SK-N-DZ (cell line): Measurements from ENCODE around the gene PLA2R1.
"Not testable (repeated sequence)": the region's sequence is repeated elsewhere in the genome, so short reads cannot be mapped to it uniquely, and the experiment has no call there.

Experiments used
- DNase-seq: peaks from one replicate; pipeline ENCODE4 v3.0.0-alpha.2; 2015; ENCODE audit warnings: low spot score

PLA2R1 gene

DNA sequence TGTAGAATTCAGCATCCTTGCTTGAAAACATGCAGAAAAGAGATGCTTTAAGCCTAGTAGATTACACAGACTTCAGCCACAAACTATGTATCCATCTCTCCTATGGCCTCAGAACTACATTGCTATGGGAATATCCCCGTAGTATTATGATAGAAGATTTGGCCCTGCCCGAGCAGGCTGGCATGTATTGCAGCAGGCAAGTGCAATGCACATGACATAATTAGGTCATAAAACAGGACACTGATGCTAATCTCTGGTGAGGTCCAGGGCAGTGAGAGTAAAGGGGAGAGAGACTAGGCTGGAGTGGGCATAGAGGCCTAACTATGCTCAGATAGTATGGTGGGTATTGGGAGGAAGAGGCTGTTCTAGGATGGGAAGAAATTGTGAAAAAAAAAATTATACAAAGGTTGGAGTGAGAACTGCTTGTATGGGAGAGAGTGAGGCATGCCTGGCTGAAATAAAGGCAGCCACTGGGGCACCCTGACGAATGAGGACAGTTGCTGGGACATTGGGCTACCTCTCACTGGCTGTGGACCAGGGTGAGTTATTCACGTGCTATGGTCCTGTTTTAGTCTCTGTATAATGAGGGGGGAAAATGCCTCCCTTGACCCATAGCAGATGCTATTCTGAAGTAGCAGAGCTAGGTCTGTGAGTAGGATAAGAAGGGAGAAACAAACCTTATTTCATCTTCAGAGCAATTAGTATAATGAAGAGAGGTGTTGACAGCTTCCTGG lies 1.6 kb upstream of the PLA2R1 start:
- DNase-seq: peak; percentile 82

DNA sequence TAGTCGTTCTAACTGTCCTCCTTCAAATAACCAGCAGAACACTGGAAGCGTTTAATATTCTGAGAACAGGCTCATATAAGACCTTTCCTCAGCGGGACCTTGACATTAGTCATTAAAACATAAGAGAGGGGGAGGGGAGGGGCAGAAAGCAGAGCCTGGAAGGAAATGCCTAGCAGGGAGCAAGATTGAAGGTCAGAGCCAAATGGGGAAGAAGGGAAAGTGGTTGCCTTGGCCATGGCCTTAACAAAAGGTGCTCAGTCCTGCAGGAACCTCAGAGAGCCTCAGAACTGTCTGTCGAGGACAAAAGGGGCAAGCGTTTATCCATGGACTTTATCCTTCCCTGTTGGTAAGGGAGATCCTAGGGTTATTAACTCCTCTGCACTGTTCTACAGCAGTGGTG lies 856 bp upstream of the PLA2R1 start:
- DNase-seq: no peak

DNA sequence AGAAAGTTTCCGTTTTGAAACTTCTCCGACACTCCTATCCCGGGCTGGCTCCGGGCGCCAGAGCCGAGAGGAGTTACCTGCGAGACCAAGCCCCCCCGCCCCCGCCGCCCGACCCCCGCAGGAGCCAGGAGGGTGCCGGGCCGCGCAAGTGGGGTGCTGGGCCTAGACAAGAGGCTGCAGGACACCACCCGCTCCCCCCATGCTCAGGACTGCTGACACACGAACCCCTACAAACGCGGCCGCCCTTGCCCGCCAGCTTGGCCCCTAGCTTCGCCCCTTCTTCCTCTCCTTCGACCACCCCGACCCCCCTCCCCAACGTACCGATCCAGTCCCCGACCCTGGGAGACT lies 497 bp downstream of the PLA2R1 start:
- DNase-seq: no peak

DNA sequence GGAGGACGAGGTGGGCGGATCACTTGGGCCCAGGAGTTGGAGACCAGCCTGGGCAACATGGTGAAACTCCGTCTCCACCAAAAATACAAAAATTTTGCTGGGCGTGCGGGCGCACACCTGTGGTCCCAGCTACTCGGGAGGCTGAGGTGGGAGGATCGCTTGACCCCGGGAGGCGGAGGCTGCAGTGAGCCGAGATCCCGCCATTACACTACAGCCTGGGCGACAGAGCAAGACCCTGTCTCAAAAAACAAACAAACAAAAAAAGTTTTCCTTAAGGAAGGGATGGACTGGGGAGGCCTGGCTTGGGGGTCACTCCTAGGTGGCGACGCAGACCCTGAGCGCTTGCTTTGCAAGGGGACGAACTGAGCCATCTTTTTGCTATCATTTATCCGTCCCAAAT lies 882 bp downstream of the PLA2R1 start:
- no peak for DNase-seq

DNA sequence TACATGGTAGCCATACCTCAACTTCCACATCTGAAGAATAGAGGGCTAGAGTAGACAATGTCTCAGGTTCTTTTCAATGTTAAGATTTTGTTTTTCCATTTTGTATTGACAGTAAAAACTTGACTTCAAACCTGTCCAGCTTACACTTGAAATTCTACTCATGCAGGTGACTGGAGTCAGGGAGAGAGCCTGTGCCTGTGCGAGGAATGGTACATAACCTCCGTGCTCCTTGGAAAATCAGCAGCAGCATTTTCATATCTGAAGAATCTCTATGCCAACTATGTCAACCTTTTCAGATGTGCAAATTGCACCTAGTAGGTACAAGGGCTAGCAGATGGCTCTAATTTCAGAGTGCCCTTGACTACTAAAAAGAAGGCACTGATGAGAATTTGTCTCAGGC lies 2.1 kb downstream of the PLA2R1 start:
- no peak for DNase-seq

DNA sequence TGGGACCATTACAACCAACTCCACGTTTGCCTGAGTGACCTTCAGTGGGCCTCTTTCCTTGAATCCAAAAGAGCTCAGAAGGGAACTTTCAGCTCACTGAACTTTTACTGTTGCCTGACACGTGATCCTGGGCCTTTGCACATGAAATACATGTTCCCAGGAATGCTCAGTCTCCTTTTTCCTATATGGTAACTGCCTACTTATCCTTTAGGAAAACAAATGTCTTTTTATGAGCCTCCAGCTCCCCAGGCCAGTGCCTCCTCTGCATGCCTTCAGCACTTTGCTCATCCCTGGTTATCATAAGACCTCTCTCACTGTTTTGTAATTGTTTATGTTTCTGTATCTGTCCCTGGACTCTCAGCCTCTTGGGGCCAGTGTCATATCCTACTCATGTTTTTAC lies 5.1 kb downstream of the PLA2R1 start:
- DNase-seq: no peak

DNA sequence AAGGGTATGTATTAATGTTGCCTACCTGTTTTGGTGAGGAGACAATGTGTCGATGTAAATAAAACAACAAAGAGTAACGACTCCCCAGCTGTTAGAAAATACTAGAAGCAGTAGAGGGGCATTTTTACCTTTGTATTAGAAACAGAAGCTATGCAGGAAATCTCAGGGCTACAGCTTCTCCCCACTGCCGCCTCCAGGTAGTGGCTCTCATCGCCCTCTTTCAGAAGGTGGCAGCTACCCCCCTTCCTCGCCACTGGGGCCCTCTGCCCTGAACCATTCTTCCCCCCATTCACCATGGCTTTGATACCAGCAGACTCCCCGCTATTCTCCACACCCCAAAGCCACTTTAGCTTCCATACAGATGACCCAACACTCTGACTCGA lies 6.7 kb downstream of the PLA2R1 start:
- DNase-seq: no peak

DNA sequence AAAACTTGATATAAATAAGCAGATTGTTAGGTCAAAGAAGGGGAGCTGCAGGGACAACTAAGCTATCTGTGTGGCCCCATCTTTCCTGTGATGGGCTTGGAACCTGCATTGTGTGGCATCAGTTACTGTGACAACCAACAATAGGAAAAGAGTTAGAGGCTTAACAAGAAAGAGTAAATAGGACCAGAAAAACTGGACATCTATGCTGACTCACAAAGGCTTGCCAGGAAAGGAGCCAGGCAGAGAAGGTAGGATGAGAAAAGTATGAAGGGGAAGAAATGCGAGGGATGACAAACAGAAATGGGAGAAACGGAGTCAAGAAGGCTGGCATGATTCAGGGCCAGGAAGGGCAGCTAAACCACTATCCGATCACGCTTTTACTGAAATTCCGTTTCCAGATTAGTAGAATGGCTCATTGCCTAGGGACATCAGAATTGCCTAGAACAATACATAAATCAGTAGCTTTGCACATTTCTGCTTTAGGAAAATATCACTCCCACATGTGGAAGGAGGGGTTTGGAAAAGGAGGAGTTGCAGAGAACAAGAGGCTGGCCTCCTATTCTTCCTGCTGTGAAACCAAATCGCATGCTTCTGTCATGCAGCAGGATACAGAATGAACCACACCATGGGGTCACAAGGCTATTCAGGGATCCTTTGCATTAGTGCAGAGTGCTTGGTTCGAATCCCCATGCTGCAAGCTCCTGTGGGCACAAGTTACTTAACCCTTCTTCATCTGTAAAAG lies 7.3 kb downstream of the PLA2R1 start:
- DNase-seq: no peak

DNA sequence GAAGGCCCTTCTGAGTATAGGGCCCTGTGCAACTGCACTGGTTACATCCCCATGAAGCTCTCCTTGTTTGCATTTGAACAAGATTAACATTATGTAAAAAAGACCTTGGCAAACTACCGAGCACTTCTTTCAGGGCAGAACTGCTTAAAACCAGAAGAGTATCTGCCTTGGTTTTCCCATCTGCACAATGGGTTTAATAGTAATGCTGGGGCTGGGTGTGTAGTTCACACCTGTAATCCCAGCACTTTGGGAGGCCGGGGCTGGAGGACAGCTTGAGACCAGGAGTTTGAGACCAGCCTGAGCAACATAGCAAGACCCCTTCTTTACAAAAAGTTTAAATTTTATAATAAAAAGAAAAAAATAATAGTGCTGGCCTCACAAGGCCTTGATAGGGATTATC lies 8.5 kb downstream of the PLA2R1 start:
- DNase-seq: no peak

DNA sequence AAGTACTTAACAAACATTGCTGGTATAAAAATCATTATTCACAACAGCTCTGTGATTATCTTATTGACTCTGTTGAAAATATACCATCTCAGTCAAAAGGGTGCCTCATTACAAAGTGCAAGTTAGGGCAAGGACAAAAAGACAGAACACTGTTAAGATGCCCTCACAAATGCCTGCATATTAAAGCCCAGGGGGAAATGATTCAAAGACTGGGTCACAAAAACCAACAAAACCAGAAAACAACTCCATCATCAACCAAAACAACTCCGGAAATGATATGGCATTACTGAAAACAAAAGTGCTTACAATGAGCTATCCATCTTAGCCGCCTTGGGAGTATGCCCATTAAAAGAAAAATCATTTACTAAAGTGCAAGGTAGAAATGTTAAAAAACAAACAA lies 9.9 kb downstream of the PLA2R1 start:
- no peak for DNase-seq

DNA sequence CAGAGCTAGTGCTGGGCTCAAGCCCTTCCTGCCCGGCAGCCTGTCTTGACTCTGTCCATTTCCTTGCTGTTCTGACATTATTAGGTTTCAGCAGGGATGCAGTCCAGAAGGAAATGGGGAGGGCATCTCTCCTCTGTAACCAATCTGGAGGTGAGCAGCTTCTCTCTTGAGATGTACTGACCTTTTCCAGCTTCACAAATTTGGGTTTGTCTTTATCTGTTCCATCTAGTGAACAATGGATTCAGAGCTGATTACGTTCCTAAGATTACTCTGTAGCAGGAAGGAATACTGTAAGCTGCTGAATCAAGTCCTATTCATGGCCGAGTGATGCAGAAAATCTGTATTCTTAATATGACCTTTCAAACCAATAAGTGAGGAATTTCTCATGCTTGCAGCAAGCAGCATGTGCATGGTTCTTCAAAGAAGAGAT lies 11.0 kb downstream of the PLA2R1 start:
- no peak for DNase-seq

DNA sequence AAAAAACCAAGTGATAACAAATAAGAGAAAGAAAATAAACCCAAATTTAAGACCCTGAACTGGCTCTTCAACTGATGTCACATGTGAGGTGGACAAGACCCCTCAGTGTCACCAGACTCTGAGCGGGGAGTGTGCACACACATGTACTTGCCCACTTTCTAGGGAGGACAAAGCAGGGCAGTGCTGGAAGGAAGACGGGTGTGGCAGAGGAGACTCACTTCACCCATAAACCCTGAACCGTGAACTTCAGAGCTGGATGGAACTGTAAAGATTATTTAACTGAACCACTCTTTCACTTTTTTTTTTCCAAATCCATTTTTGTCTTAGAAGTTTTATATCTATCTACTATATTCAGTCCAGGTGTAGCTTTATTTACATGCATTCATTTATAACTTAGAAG lies 12.3 kb downstream of the PLA2R1 start:
- no peak for DNase-seq

DNA sequence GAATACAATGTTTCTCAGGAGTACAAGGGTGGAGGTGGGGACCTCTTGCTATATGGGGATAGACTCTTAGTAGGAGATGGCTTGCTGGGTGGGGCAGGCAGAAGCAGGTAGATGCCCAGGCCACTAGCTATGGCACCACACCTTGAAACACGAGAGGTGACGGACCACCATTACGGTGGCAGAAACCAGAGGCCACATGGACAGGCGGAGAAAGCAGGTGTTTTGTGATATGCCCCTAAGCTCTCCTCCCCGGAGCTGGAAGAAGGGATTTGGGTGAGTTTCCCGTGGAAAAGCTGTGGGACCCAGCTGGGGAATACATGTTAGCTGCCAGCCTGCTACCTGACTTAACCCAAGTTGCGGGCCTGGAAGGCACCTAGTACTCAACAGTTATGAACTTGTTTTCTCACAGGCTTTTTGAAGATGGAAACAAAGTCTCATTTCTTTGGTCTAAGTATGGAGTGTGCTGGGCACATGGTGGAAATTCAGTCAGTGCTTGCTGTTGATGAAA lies 16.7 kb downstream of the PLA2R1 start:
- no peak for DNase-seq

DNA sequence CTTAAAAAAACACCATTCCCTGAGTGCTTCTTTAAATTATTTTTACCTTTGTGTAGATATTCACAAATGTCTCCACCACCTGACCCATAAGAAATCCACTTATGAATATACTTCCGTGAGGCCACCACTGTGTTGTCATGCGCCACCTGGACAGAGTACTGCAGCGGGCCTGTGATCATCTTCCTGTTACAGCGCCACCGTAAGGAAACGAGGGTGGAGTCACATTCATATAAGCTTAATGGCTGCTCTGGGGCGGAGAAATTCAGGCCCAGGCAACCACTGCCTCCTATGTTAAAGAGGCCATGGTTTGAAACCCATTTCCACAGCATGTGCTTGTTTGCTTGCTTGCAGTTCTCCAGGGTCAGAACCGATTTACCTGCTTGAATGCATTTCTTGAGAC lies 17.7 kb downstream of the PLA2R1 start:
- DNase-seq: no peak

DNA sequence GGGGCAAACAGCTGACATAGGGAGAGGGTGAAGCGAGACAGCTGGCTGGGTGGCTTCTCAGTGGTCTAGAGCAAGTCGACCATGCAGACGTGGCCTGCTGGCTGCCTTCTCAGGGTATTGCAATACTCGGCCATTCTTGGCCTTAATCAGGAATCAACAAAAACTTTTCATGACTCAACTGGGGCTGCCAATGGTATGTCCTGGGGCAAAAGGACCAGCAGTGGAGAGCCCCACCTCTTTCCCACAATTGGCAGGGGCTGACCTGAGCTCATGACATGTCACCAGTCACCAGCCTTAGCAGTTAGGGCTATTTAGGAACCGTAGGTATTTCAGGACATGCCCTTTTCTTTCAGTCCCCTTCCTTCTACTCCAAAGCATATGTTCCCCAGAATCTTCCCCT lies 19.1 kb downstream of the PLA2R1 start:
- DNase-seq: no peak

DNA sequence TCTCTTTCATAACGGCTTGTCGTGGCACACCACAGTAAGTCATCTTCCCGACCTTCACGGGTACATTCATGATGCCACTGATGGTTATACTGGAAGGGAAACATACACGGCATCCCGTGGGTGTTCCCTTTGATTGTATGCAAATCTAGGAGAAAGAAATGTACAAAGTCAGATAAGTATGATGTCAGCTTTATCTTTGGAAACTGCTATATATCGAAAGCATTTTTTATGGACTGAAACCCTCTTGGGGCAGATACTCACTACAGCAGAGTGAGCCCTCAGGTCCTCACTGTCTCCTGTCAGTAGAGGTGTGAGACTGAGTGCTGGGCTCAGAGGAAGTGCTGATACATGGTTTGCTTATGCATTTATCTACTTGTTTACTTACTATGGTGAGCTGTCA lies 20.4 kb downstream of the PLA2R1 start:
- DNase-seq: no peak

DNA sequence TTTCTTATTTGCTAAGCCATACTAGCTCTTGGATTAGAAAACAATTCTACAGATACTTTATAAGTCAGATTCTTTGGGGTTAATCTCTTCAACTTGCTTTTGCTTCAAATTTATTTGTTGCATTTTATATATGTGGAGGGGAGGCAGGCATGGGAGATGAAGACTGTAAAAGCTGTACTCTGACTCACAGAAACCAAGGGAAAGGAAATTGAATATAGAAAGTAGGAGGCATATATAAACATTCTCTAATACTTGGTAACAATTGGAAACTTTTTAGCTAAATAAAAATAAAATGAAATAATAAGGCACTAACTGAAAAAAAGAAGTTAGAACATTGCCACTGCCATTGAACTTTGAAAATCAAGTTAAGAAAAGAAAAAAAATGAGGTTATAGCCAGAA lies 21.3 kb downstream of the PLA2R1 start:
- no peak for DNase-seq

DNA sequence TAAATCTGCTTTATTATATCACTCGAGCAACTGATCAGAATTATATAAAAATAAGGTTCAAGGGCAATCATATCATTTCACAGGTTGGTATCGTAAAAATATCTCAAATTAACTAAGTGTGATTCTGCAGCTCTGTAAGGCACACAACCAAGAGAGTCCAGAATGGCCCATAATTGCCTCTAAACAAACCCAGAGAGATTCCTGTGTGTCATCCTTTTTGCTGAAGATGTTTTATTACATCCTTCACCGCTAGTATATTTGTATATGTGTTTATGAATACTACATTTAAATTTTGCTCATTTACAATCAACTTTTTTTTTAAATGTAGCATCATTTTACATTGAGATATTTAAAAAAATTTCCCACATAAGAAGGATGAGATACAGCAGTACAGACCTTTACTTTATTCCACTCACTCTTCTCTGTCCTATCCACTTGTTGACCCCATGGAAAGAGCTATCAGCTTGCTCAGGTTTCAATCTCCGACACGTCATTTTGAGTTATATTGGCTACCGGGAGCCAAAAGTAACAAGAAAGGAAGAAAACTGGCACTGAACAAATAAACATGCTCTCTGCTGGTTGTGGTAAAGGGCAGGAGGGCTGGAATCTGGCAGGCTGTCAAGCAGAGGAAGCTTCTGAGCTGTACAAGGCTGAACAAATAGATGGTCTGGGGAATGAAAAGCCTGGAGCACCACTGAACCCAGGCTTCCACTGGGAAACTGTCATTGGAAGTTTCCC lies 23.1 kb downstream of the PLA2R1 start:
- DNase-seq: no peak

DNA sequence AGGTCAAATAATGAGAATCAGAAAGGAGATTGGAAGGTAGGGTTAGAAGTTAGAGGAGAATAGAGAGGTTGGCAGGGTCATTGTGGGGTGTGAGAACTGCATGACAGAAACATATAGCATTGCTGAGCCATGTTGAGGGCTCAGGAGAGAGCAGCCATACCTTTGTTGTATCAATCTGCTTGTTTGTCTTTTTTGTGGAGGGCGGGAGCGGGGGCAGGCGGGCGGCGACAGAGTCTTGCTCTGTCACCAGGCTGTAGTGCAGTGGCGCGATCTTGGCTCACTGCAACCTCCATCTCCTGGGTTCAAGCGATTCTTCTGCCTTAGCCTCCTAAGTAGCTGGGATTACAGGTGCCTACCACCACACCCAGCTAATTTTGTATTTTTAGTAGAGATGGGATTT lies 23.8 kb downstream of the PLA2R1 start:
- not testable (repeated sequence) for DNase-seq

DNA sequence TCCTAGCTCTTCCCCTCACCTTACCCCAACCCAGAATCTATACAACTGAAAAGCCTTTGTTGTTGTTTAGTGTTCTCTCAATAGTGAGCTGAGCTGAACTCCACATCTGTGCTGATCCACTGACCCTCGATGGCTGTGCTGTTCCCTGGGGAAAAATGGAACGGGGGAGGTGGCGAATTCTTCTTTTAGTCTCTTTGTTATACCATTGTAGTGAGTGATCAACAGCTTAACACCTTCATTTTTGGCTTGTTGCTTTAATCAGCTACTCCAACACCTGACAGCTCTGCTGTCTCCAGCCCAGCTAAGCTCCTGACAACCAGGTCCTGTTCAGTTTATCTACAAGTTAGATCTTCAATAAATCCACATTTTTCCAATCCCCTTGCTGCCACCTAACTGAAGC lies 25.7 kb downstream of the PLA2R1 start:
- DNase-seq: no peak

DNA sequence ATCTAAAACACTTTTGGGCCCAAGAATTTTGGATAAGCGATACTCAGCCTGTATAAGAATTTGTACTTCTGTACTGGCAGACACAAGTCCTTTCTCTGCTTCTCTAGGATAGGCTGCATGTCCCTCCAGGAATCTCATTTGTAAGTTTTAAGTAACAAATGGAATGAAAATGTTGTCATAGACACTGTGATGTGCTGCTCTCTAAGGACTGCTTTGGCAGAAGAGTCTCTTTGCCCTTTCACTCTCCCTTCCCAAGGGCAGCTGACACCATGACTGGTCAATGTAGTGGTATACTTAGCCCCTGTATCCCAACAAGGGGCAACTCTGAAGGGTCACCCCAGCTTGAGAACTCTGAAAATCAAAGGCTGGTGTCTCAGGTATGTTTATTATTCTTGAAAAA lies 27.3 kb downstream of the PLA2R1 start:
- no peak for DNase-seq

DNA sequence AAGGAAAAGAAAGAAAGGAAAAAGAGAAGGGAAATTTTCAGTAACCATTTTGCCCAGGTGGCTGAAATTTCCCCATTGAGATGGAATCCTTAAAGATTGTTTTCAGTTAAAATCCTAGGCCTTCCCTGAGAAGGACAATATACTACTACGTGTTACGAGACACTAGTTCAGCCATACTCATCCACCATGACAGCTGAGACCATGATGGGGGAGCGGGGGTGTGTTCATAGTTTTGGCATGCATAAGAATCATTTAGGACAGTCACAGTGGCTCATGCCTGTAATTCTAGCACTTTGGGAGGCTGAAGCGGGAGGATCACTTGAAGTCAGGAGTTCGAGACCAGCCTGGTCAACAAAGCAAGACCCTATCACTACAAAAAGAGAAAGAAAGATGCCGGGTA lies 28.0 kb downstream of the PLA2R1 start:
- no peak for DNase-seq
